SU-DHL-6 (cell line): Measurements from ENCODE around the gene SEC61A1.

Source experiments
- H2AFZ ChIP-seq: fragments of 200-600 bp; sonication (generic); 2 replicates; pipeline ENCODE4 v1.6.1; 2014; ENCODE audit warnings: low read depth, mild to moderate bottlenecking, moderate library complexity, mixed read lengths, antibody characterized with exemption, low read length; ENCODE audit not compliant: severe bottlenecking
- H3F3A ChIP-seq: fragments of 200-600 bp; shearing (Covaris generic); 2 replicates; pipeline ENCODE4 v1.6.0; 2016; ENCODE audit warnings: antibody characterized with exemption, mild to moderate bottlenecking; ENCODE audit not compliant: insufficient read depth
- H3K27ac ChIP-seq: fragments of 200-600 bp; sonication (generic); 2 replicates; pipeline ENCODE4 v1.5.1; 2016; ENCODE audit warnings: low read depth, mild to moderate bottlenecking, low read length, moderate library complexity, mixed read lengths
- H3K27me3 ChIP-seq: fragments of 200-600 bp; sonication (generic), shearing (Covaris generic); 2 replicates; pipeline ENCODE4 v1.6.0; 2014; ENCODE audit warnings: mild to moderate bottlenecking, low read length
- H3K36me3 ChIP-seq: fragments of 200-600 bp; sonication (generic); 2 replicates; pipeline ENCODE4 v1.6.1; 2014; ENCODE audit warnings: mild to moderate bottlenecking, low read length, mixed read lengths
- H3K4me2 ChIP-seq: fragments of 300-600, 200-600 bp; shearing (Covaris generic), sonication (generic); 2 replicates; pipeline ENCODE4 v1.6.0; 2014; ENCODE audit warnings: low read length, low read depth, mild to moderate bottlenecking; ENCODE audit not compliant: poor library complexity, severe bottlenecking
- H3K4me3 ChIP-seq: fragments of 200-600 bp; sonication (generic); 2 replicates; pipeline ENCODE4 v1.5.1; 2014; ENCODE audit warnings: antibody characterized with exemption, low read length, mild to moderate bottlenecking, mixed read lengths; ENCODE audit not compliant: insufficient read depth, poor library complexity, severe bottlenecking
- H3K79me2 ChIP-seq: fragments of 200-600 bp; sonication (generic); 2 replicates; pipeline ENCODE4 v1.6.1; 2014; ENCODE audit warnings: mild to moderate bottlenecking, low read length, moderate library complexity; ENCODE audit not compliant: insufficient read depth
- H3K9ac ChIP-seq: fragments of 200-600 bp; sonication (generic); 2 replicates; pipeline ENCODE4 v1.7.0; 2014; ENCODE audit warnings: mild to moderate bottlenecking, low read length
- H3K9me2 ChIP-seq: fragments of 200-600 bp; sonication (generic); replicated peaks from 2 replicates; pipeline ENCODE4 v1.6.1; 2014; ENCODE audit warnings: low read length; ENCODE audit not compliant: insufficient read depth
- H3K9me3 ChIP-seq: fragments of 200-600 bp; sonication (generic); 2 replicates; pipeline ENCODE4 v1.6.1; 2014; ENCODE audit warnings: low read length, mixed read lengths; ENCODE audit not compliant: insufficient read depth
- H4K20me1 ChIP-seq: fragments of 200-600 bp; sonication (generic); 2 replicates; pipeline ENCODE4 v1.6.1; 2014; ENCODE audit warnings: low read depth, mild to moderate bottlenecking, antibody characterized with exemption, low read length, moderate library complexity, mixed read lengths
- EZH2phosphoT487 ChIP-seq: fragments of 200-600 bp; sonication (generic), shearing (Covaris generic); conservative IDR thresholded peaks from 2 replicates; pipeline ENCODE4 v1.6.1; 2018; ENCODE audit warnings: mild to moderate bottlenecking, antibody characterized with exemption, low read length, moderate library complexity, mixed read lengths
- TF ChIP-seq, protein P1 (sequence below): fragments of 200-600 bp; sonication (generic); IDR thresholded peaks from one replicate; pipeline ENCODE4 v1.5.1; 2017; ENCODE audit warnings: antibody characterized with exemption, mild to moderate bottlenecking, low read length, moderate library complexity; ENCODE audit not compliant: insufficient read depth, poor library complexity, severe bottlenecking

SEC61A1 gene

DNA sequence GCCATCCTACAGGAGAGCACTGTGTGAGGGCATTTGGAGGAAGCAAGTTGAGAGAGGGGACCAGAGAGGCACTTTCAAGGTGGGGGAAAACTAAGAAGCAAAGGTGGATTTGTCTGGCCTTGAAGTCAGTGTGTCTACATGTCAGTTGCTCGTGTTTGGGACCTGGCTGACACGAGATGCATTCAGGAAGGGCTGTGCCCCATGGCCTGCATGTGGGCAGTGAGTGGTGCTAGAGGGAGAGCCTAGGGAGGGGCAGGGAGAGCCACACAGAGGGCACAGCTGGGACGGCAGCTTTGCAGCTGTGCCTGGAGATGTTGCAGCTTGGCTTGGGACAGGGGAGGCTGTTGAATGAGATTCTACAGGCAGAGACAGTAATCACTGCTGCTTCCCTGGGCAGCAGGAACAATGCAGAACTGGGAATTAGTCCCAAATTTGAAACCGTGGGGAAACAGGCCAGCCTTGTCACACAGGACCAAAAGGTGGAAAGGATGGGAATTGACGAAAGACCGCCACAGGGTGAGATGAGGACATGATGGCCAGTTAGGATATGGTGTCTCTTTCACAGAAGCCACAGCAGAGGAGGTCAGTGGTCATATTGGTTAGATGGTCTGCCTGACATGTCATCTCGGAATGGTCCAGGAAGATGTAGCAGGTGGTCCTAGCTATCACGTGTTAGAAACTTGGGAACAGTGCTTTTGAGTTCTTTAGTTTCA, 10.0 kb downstream of the SEC61A1 start:
- H3K9me3 ChIP-seq: no peaks in the 10 kb centered on the region
- no peaks in the 10 kb centered on the region for H3F3A ChIP-seq
- no peak overlapping the region for H2AFZ ChIP-seq
- TF ChIP-seq EZH2phosphoT487: no peak
- TF ChIP-seq, protein P1, sequence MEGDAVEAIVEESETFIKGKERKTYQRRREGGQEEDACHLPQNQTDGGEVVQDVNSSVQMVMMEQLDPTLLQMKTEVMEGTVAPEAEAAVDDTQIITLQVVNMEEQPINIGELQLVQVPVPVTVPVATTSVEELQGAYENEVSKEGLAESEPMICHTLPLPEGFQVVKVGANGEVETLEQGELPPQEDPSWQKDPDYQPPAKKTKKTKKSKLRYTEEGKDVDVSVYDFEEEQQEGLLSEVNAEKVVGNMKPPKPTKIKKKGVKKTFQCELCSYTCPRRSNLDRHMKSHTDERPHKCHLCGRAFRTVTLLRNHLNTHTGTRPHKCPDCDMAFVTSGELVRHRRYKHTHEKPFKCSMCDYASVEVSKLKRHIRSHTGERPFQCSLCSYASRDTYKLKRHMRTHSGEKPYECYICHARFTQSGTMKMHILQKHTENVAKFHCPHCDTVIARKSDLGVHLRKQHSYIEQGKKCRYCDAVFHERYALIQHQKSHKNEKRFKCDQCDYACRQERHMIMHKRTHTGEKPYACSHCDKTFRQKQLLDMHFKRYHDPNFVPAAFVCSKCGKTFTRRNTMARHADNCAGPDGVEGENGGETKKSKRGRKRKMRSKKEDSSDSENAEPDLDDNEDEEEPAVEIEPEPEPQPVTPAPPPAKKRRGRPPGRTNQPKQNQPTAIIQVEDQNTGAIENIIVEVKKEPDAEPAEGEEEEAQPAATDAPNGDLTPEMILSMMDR: no peak
- H3K9ac ChIP-seq: no peak overlapping the region
- H3K27me3 ChIP-seq: no peaks in the 10 kb centered on the region
- no peak overlapping the region for H3K27ac ChIP-seq
- no peaks in the 10 kb centered on the region for H4K20me1 ChIP-seq
- peaks cover 30% of the 10 kb centered on the region; the same call in 1 of the 2 replicates for H3K36me3 ChIP-seq
- H3K9me2 ChIP-seq: no peaks in the 10 kb centered on the region
- no peak overlapping the region for H3K4me3 ChIP-seq
- no peaks in the 10 kb centered on the region for H3K79me2 ChIP-seq
- no peak overlapping the region for H3K4me2 ChIP-seq

DNA sequence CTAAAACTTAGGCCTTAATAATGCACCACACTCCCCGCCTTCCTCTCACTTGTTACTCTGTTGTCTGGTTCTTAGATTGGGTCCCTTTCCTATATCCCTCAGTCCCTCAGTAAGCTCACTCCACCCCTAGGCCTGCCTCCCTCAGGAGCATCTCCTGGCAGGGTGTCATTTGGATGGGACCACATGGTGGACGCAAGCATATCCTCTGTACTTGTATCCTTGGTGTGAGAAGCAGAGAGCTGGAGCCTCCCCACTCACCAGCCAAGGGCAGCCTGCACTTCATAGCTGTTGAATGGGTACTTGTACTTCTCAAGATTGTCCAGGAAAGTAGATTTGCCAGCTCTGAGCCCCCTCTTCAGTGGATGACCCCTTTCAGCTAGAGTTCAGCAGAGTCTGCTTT, 11.6 kb downstream of the SEC61A1 start:
- no peaks in the 10 kb centered on the region for H3K27me3 ChIP-seq
- H3K9me2 ChIP-seq: no peaks in the 10 kb centered on the region
- no peaks in the 10 kb centered on the region for H3K9me3 ChIP-seq
- H3K4me3 ChIP-seq: no peak overlapping the region
- no peak for TF ChIP-seq EZH2phosphoT487
- H3K4me2 ChIP-seq: no peak overlapping the region
- H4K20me1 ChIP-seq: no peaks in the 10 kb centered on the region; the same call in 1 of the 2 replicates
- no peaks in the 10 kb centered on the region for H3F3A ChIP-seq
- H3K36me3 ChIP-seq: peaks cover 29% of the 10 kb centered on the region
- H2AFZ ChIP-seq: no peak overlapping the region
- H3K79me2 ChIP-seq: no peaks in the 10 kb centered on the region
- H3K9ac ChIP-seq: no peak overlapping the region
- no peak overlapping the region for H3K27ac ChIP-seq

DNA sequence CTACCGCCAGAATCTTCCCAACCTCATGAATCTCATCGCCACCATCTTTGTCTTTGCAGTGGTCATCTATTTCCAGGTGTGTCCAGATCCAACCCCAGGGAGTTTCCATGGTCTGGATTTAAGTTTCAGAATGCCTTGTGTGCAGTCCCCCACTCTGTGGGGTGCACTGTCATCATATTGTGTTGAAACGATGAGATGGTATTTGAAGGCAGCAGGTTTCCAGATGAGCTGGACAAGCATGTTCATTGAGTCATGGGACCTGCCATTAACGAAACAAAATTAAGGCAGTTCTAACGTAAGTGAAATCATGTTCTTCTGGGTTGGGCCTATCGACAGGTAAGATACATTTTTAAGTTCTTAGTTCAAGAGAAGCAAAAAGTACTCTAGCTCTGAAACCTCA, 12.7 kb downstream of the SEC61A1 start:
- TF ChIP-seq, protein P1: no peak
- peaks cover 28% of the 10 kb centered on the region for H3K36me3 ChIP-seq
- H3K4me3 ChIP-seq: no peak overlapping the region
- H3K79me2 ChIP-seq: no peaks in the 10 kb centered on the region
- H3F3A ChIP-seq: no peaks in the 10 kb centered on the region
- no peak overlapping the region for H3K4me2 ChIP-seq
- no peaks in the 10 kb centered on the region; the same call in 1 of the 2 replicates for H4K20me1 ChIP-seq
- H3K9me3 ChIP-seq: no peaks in the 10 kb centered on the region
- H3K9ac ChIP-seq: no peak overlapping the region
- H2AFZ ChIP-seq: no peak overlapping the region
- no peaks in the 10 kb centered on the region for H3K27me3 ChIP-seq
- no peak overlapping the region for H3K27ac ChIP-seq
- no peaks in the 10 kb centered on the region for H3K9me2 ChIP-seq

DNA sequence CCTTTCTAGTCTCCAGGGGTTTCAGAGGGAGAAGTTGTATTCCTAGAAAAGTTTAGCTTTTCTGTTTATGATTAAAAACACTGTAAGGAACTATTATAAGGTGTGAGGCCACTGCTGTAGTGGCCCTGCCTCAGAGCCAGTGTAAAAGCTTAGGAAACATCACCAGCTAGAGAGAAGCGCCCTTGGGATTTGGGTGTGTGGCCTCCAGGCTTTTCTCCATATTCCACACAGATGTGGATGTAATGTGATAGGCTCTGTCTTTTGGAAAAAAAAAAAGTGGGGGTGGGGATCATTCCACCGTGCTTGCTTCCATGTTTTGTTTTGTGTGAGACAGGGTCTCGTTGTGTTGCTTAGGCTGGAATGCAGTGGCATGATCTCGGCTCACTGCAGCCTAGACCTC, 13.9 kb downstream of the SEC61A1 start:
- Histone ChIP-seq H3K36me3 (peaks cover 24% of the 10 kb centered on the region), H3K9me3 (no peaks in the 10 kb centered on the region), H3K4me2 (no peak overlapping the region), H3K27me3 (no peaks in the 10 kb centered on the region), H3F3A (no peaks in the 10 kb centered on the region), H4K20me1 (no peaks in the 10 kb centered on the region; the same call in 1 of the 2 replicates), H3K27ac (no peak overlapping the region), H3K79me2 (no peaks in the 10 kb centered on the region), H3K9me2 (no peaks in the 10 kb centered on the region), H3K9ac (no peak overlapping the region), H2AFZ (no peak overlapping the region), H3K4me3 (no peak overlapping the region)
- TF ChIP-seq, protein P1: no peak
- no peak for TF ChIP-seq EZH2phosphoT487
